Panc1 (cell line): ENCODE data around the gene DOK7.

ENCODE experiments used
- CTCF ChIP-seq: fragments of 450-650 bp; IDR thresholded peaks from 2 replicates; pipeline ENCODE4 v1.5.1; 2017; ENCODE audit warnings: mild to moderate bottlenecking
- POLR2AphosphoS5 ChIP-seq: IDR thresholded peaks from 2 replicates; pipeline ENCODE4 v1.6.1; 2012; ENCODE audit warnings: mild to moderate bottlenecking, low read depth, low read length, moderate library complexity
- REST ChIP-seq, 2 experiments: IDR thresholded peaks; 2 replicates each; pipeline ENCODE4 v1.6.1; 2011 to 2012; ENCODE audit warnings: low read depth in 2 of 2, control low read depth in 1 of 2, low read length in 1 of 2, mild to moderate bottlenecking in 1 of 2, moderate library complexity in 1 of 2; ENCODE audit not compliant: insufficient read depth in 1 of 2
- SIN3A ChIP-seq: IDR thresholded peaks from 2 replicates; pipeline ENCODE4 v1.6.1; 2012; ENCODE audit warnings: low read depth, mild to moderate bottlenecking, low read length, moderate library complexity, borderline replicate concordance; ENCODE audit not compliant: insufficient read depth

GRCh38 chr4:3449047-3449573 is 14.0 kb upstream of the DOK7 start:
- no peak for TF ChIP-seq CTCF
- TF ChIP-seq POLR2AphosphoS5: no peak
- TF ChIP-seq SIN3A: no peak
- TF ChIP-seq REST (IDR thresholded peaks at IDR 0.05; ENCODE audit: insufficient read depth in 1 of 2, low read depth in 2 of 2, low read length in 1 of 2): no peak
